ENCODE results near the gene ULK3.

ULK3 gene

GRCh38 chr15:74794970-74795349 lies 48.0 kb downstream of the ULK3 start:
- DNase-seq = no peak

DNA sequence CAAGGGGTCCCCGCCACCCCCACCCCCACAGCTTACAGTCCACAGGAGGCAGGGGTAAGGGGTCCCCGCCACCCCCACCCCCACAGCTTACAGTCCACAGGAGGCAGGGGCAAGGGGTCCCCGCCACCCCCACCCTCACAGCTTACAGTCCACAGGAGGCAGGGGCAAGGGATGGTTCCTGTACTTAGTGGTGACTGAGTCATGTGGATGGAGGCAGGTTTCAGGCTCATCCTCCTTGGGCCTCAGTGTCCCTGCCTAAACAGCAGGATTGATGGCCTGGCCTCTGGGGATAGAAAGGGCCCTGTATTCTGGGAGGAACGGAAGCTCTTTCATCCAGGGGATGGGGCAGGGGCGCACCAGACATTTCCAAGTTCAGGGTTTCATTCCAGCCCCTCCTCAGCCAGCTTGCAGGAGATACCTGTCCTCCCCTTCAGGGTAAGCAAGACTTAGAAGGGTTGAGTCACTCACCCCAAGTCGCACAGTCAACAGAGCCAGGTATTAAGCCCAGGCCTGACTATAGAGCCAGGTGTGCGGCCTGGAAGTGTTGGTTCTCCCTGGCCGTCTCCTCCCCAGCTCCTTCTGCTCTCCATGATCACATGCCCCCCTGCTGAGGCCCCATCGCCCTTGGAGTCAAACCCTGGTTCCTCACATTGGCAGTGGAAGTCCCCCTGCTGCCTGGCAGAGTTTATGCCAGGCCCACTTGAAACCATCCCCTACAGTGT lies 48.5 kb downstream of the ULK3 start:
- no peak for DNase-seq

DNA sequence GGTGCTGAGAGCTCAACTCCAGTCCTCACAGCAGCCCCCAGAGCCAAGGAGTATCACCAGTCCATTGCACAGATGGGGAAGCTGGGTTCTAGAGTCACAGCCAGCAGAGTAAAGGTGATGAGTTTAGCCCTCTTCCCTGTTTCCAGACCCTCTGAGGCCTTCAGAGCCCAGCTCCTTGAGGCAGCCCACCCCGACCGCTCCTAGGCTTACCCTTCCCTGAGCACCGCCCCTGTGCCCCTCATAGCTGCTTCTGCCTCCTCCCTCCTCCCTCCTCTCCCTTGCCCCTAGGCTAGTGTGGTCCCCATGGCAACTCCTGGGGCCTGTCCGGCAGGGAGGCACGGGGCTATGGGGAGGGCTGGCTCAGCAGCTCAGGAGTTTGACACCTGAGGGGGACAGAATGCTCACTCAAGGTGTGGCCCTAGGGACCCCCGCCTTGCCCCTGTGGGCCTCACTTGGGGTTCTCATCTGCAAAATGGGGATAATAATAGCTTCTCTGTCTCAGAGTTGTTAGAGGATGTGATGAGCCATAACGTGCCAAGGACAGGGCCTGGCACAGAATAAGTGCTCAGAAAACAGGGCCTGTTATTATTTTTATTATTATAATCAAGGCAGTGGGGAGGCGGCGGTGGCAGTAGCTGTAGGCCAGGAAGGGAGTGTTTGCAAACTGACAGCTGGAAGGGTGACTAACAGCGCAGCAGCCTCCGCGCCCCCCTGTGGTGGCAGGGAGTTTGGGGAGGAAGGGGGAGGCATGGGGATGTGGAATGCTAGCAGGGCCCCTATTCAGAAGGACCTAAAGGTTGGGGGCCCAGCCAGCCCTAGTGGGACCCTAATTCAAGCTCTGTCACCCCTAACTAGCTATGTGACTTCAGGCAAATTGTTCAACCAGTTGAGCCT lies 49.6 kb downstream of the ULK3 start:
- DNase-seq = no peak

- no peak for DNase-seq
Measured at GRCh38 chr15:74792227-74793016, 50.5 kb downstream of the ULK3 start.

GRCh38 chr15:74791667-74792066 lies 51.3 kb downstream of the ULK3 start:
- no peak for DNase-seq

DNA sequence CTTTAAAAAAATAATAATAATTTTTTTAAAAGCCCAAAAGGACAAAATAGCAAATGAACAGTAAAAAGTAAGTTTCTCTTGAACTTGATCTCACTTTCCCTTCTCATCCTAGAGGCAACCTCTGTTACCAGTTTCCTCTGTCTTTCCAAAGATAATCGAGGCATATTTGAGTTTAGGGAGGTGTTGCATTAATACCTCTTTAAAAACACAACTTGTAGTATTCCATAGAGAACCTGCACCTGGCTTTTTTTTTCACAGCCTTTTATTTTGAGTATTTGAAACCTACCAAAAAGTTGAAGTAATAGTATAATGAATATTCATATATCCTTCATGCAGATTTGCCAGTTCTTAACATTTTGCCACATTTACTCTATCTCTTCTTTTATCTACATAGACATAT lies 51.9 kb downstream of the ULK3 start:
- DNase-seq = no peak

DNA sequence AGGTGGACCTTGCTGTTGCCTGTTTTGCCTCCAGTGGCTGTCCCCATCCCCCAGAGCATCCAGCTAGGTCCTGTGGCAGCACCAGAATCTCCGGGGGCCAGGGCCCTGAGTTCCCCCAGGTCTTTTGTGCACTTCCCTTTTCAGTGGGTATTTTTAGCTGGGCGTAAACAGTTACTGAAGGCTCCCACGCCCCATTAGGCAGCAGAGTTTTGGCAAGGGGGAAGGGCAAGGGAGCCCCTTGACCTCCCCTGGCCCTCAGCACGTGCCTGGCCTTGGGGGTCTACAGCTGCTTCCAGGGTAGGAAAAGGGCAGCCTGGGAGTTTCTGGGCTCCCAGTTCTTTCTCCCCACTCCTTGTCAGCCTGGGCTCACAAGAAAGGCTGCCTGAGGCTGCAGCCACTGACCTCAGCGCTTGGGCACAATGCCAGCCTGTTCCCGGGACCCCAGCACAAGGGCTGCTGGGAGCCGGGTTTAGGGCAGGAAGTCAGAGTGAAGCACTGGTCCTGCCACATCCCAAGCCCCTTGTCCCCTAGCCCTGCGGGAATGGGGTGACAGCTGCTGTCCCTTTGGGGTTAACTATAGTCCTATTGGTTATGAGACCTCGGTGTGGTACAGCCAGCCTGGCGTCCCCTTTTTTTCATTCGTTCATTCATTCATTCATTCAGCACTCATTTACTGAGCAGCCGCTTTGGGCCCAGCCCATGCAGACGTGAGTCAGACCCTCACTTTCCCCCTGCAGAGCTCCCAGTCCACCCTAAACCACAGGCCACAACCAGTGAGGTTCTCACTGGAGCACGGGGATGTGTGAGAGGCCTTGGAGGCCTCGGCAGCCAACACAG lies 52.7 kb downstream of the ULK3 start:
- no peak for DNase-seq

- no peak for DNase-seq
Measured at GRCh38 chr15:74789741-74790079, 53.2 kb downstream of the ULK3 start.

- DNase-seq = peak; percentile 66
Measured at GRCh38 chr15:74789171-74789631, 53.8 kb downstream of the ULK3 start.

GRCh38 chr15:74788683-74789151 lies 54.2 kb downstream of the ULK3 start:
- peak; percentile 75 for DNase-seq

DNA sequence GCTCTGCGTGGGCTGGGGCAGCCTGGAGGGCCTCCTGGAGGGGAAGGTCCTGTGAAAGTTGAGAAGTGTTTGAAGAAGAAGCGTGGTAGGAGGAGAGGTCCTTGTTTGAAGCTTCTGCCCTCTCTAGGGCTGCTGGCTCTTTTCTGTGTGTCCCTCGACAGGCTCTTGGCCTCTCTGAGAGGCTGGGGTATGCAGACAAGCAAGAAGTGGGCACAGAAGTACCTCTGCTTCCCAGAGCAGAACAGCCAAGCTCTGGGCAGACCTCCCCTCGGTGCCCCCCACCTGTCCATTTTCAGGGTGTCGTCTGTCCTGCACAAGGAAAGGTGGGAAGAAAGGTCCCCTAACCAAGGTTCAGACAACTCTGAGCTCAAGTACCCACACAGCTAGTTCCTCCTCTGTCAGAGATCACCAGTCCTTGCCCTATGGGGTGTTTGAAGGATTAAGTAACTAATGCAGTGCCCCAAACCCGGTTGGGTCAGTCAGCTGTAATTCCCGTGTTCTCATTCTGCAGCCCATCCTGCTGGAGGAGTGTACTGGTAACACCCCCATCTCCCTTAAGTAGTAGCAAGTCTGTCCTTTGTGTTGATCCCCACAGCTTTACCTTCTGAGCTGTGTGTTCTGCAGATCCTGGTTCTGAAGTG lies 54.8 kb downstream of the ULK3 start:
- peak; percentile 64 for DNase-seq

GRCh38 chr15:74787251-74788041 lies 55.5 kb downstream of the ULK3 start:
- peak; percentile 97 for DNase-seq

DNA sequence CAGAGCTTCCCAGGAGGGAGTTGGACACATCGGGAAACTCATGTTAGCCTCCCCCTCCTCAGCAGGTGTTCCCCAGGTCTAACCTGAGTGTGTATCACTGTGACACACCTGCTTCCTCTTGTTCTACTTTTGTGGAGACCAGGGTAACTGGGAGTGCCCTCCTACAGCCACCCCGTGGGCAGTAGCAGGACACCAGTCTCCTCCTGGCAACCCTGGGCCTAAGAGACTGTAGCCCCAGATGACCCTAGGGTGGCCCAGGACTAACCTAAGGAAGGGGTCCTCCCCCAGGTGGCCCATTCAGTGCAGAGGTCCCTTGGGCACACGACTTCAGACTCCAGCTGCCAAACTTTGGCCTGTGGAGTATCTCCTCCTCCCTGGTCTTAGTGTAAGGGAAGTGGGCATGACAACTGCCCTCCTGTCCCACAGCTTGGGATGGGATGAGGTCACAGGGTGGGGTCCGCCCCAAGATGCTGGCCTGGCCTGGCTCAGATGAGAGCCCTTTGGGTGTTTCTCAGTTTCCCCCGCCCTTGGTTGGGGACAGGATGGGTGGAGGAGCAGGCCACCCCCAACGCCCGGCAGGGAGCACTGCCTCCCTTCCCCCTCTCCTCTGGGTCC lies 56.3 kb downstream of the ULK3 start:
- peak; percentile 52 for DNase-seq

Data from NK-92 treated with Interleukin-12 subunit alpha and Interleukin-12 subunit beta, amount 100 ng/mL, for 24 hours (cell line).